GM18505 (cell line): ENCODE data around the gene UTS2B.
A peak's percentile ranks its signal among the peaks of the same experiment; 100 is the strongest.
"Not testable (repeated sequence)": the region's sequence is repeated elsewhere in the genome, so short reads cannot be mapped to it uniquely, and the experiment has no call there.

Experiments used
- ATAC-seq: cut with Tn5 transposase; IDR thresholded peaks from one replicate; pipeline ENCODE4 v1.9.1; 2021; ENCODE audit not compliant: unreplicated experiment
- POLR2A ChIP-seq: IDR thresholded peaks from 4 replicates; pipeline ENCODE4 v1.6.1; 2011; ENCODE audit warnings: borderline replicate concordance; ENCODE audit not compliant: insufficient read depth, insufficient read length; ENCODE audit errors: extremely low read depth

Gene UTS2B

DNA sequence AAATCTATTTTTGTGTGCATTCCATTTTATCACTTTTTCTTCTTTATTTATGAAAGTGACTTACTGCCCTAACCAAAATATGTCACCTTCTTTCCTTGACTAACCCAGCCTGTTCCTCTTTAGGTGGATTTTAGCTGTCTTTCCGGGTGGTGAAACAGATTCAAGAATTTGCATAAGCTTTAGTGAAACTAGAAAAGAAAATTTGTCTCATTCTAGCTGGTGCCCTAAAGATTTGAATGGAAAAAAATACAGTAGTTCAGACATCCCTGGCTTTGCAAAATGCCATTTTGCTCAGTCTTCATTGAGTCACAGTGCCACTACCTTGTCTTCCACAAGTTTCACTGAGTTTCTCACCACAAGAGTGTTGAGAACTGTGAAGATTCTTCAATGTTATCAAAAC, 29.3 kb downstream of the UTS2B start:
- no peak for TF ChIP-seq POLR2A
- ATAC-seq = peak; percentile 74

DNA sequence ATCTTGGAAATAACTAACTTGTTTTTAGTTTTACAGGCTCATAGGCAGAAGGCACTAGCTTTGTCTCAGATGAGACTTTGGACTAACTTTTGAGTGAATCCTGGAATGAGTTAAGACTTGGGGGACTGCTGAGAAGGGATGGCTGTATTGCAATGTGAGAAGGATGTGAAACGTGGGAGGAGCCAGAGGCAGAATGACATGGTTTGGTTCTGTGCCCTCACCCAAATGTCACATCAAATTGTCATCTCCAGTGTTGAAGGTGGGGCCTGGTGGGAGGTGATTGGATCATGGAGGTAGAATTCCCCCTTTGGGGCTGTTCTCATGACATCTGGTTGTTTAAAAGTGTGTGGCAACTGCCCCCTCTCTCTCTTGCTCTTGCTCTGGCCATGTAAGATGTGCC, 29.9 kb downstream of the UTS2B start:
- no peak for TF ChIP-seq POLR2A
- ATAC-seq = no peak

DNA sequence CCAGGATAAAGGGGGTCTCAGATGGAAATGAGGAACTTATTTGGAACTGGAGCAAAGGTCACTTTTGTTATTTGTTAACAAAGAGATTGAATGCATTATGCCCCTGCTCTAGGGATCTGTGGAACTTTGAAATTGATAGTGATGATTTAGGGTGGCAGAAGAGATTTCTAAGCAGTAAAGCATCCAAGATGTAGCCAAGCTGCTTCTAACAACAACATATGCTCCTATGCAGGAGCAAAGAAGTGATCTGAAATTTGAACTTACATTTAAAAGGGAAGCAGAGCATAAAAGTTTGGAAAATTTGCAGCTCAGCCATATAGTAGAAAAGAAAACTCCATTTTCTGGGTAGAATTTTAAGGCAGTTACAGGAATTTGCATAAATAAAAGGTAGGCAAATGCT, 31.5 kb downstream of the UTS2B start:
- no peak for TF ChIP-seq POLR2A
- ATAC-seq = no peak

GRCh38 chr3:191296041-191296541, 34.2 kb downstream of the UTS2B start:
- no peak for TF ChIP-seq POLR2A
- ATAC-seq = peak; percentile 93

DNA sequence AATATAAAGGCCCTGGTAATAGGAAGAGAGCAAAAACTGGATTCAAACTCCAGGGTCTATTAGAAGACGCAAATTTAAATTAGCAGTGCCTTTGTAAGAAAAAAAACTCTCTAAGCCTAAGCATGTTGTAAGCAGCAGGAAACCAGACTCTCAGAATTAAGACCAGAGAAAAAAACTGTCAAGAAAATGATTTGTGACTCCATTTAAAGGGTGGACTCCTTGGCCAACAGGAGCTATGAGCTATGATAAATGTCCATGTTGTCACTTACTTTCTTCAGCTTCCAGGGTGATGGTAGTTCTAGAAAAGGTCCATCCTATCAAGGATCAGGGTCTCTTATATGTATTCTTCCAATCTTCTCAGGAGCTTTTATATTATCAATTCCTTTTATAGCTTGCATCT, 36.0 kb downstream of the UTS2B start:
- ATAC-seq = no peak
- TF ChIP-seq POLR2A = no peak

- ATAC-seq = no peak
- TF ChIP-seq POLR2A = no peak
These were observed 37.9 kb downstream of the UTS2B start for GRCh38 chr3:191292243-191293015.

DNA sequence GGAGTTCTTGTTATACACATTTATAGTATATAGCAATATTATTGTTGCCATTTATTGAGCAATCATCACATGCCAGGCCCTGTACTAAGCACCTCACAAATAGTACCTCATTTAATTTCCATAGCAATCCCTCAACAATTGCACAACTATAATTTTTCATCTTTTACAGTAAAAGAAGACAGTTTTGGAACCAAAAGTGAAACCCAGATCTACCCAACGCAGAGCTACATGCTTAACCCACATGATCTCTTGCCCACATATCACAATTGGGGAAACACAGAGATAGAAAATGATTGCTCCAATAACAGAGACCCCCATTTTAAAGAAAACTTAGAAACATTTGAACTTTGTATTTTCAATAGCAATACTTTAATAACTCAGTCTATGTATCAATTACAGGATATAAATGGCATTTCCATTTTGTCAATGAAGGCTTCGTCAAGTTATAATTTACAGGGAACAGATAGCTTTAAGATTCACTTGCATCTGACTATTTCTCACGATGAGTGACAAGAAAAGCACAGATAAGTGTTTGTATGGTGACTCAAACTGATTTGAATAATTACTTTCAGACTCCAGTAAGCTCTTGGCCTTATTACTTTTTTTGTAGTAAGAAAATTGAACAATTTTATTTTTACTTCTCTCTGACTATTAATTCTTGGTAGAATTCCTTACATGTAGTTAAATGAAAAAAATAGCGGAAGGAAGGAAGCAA, 39.9 kb downstream of the UTS2B start:
- TF ChIP-seq POLR2A = no peak
- ATAC-seq = peak; percentile 70

DNA sequence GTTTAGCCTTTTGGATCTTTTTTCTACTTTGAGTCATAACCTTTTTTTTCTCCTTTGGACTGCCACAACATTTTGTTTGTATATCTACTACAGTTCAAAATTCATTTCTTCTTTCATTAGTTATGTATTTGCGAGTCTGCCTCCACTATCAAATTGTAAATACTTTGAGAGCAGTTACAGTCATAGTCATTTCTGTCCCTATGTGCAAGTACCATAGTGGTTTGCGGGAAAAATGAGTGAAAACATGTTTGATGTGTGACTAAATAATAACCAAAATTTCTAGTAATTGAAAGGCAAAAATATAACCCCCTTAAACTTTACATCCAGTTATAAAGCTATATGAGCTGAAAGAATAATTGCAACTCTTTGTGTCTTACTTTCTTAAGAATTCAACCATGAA, 46.9 kb downstream of the UTS2B start:
- no peak for TF ChIP-seq POLR2A
- ATAC-seq = no peak

GRCh38 chr3:191282251-191283185, 47.8 kb downstream of the UTS2B start:
- no peak for ATAC-seq
- no peak for TF ChIP-seq POLR2A

- TF ChIP-seq POLR2A = no peak
- ATAC-seq = no peak
These were observed 49.4 kb downstream of the UTS2B start for GRCh38 chr3:191280882-191281281.

- no peak for TF ChIP-seq POLR2A
These were observed 50.2 kb downstream of the UTS2B start for GRCh38 chr3:191280111-191280510.

GRCh38 chr3:191275751-191276150, 54.6 kb downstream of the UTS2B start:
- no peak for ATAC-seq
- TF ChIP-seq POLR2A = no peak

More at GRCh38 chr3:191280111-191280510, 50.2 kb downstream of the UTS2B start:
- ATAC-seq = no peak

DNA sequence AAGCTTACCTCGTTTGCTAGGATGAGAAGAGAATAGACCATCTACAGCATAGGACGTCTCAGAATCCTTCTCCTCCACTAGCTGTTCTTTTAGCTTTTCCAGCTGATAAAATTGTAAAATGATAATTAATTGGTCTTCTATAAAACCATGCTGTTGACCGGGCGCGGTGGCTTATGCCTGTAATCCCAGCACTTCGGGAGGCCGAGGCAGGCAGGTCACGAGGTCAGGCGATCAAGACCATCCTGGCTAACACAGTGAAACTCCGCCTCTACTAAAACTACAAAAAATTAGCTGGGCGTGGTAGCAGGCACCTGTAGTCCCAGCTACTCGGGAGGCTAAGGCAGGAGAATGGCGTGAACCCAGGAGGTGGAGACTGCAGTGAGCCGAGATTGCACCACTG, 55.1 kb downstream of the UTS2B start:
- not testable (repeated sequence) for ATAC-seq
